ENCODE data around the gene STARD9.
"Not testable (repeated sequence)": the region's sequence is repeated elsewhere in the genome, so short reads cannot be mapped to it uniquely, and the experiment has no call there.

Gene STARD9

GRCh38 chr15:42766109-42766508, 190.7 kb downstream of the STARD9 start:
- not testable (repeated sequence) for DNase-seq (ENCODE audit: low read depth in 2 of 2)

Measured in stimulated activated CD8-positive, alpha-beta memory T cell treated with anti-CD3 and anti-CD28 coated beads, Interleukin-7, amount 100 ng/mL, for 4 hours (primary cell).